Measurements from ENCODE around the gene SAYSD1. TPM values are rescaled to one million over a fixed set of nuclear protein-coding genes. Genes with fewer than 3 reads are reported as not detected.

The SAYSD1 gene
- total RNA-seq, 1 donor from 2014 or later: 8.2 TPM

- Histone ChIP-seq H3K4me3 (no peak overlapping the region), H3F3A (ENCODE audit: low read depth) (peaks cover 15% of the 10 kb centered on the region), H3K27me3 (no peaks in the 10 kb centered on the region), H3K36me3 (no peaks in the 10 kb centered on the region), H2AFZ (replicated peaks) (no peak overlapping the region), H3K4me1 (peaks cover 17% of the 10 kb centered on the region), H3K4me2 (no peak overlapping the region), H4K20me1 (ENCODE audit: low read depth) (peaks cover 17% of the 10 kb centered on the region), H3K27ac (no peak overlapping the region), H3K9ac (no peak overlapping the region), H3K79me2 (ENCODE audit: low read depth) (no peaks in the 10 kb centered on the region), H3K9me3 (ENCODE audit: low read depth) (no peaks in the 10 kb centered on the region)
- Mint-ChIP-seq H3K4me1 (peaks cover 27% of the 10 kb centered on the region), H3K4me3 (no peak overlapping the region), H3K9me3 (no peaks in the 10 kb centered on the region), H3K36me3 (no peaks in the 10 kb centered on the region), H3K27me3 (ENCODE audit: insufficient read depth, low read depth) (peaks cover 13% of the 10 kb centered on the region), H3K27ac (no peak overlapping the region)
- no peak for TF ChIP-seq EZH2 (IDR thresholded peaks at IDR 0.05)
- TF ChIP-seq EZH2phosphoT487 (IDR thresholded peaks at IDR 0.05): no peak
- TF ChIP-seq CTCF (IDR thresholded peaks at IDR 0.05): no peak
- no peak for DNase-seq (ENCODE audit: low spot score)
These were observed 30.5 kb downstream of the SAYSD1 start for GRCh38 chr6:39084506-39084905.

GRCh38 chr6:39083231-39083634 is 31.8 kb downstream of the SAYSD1 start:
- Histone ChIP-seq H3K27ac (no peak overlapping the region), H3K9ac (no peak overlapping the region), H3K4me3 (no peak overlapping the region), H3K36me3 (no peaks in the 10 kb centered on the region), H3K4me1 (peaks cover 8% of the 10 kb centered on the region), H3K4me2 (no peak overlapping the region), H3K27me3 (no peaks in the 10 kb centered on the region), H3F3A (ENCODE audit: low read depth) (peaks cover 6% of the 10 kb centered on the region), H4K20me1 (ENCODE audit: low read depth) (peaks cover 9% of the 10 kb centered on the region), H3K79me2 (ENCODE audit: low read depth) (no peaks in the 10 kb centered on the region), H2AFZ (replicated peaks) (no peak overlapping the region), H3K9me3 (ENCODE audit: low read depth) (no peaks in the 10 kb centered on the region)
- Mint-ChIP-seq H3K27me3 (ENCODE audit: insufficient read depth, low read depth) (peaks cover 13% of the 10 kb centered on the region), H3K36me3 (no peaks in the 10 kb centered on the region), H3K27ac (no peak overlapping the region), H3K4me3 (no peak overlapping the region), H3K4me1 (peaks cover 14% of the 10 kb centered on the region), H3K9me3 (no peaks in the 10 kb centered on the region)
- DNase-seq (ENCODE audit: low spot score): no peak
- no peak for TF ChIP-seq EZH2phosphoT487 (IDR thresholded peaks at IDR 0.05)
- TF ChIP-seq EZH2 (IDR thresholded peaks at IDR 0.05): no peak
- TF ChIP-seq CTCF (IDR thresholded peaks at IDR 0.05): no peak

- H3K27me3 ChIP-seq: no peaks in the 10 kb centered on the region
- H3K9me3 Mint-ChIP-seq: no peaks in the 10 kb centered on the region
- H3K4me3 Mint-ChIP-seq: no peak overlapping the region
These were observed 32.7 kb downstream of the SAYSD1 start for GRCh38 chr6:39082310-39082709.

More at GRCh38 chr6:39082310-39082709, 32.7 kb downstream of the SAYSD1 start:
- Histone ChIP-seq H3K79me2 (ENCODE audit: low read depth) (no peaks in the 10 kb centered on the region), H4K20me1 (ENCODE audit: low read depth) (peaks cover 6% of the 10 kb centered on the region), H2AFZ (replicated peaks) (no peak overlapping the region), H3K9ac (no peak overlapping the region), H3K9me3 (ENCODE audit: low read depth) (no peaks in the 10 kb centered on the region), H3K36me3 (no peaks in the 10 kb centered on the region), H3K4me1 (no peaks in the 10 kb centered on the region), H3K4me3 (no peak overlapping the region), H3F3A (ENCODE audit: low read depth) (no peaks in the 10 kb centered on the region), H3K27ac (no peak overlapping the region), H3K4me2 (no peak overlapping the region)
- Mint-ChIP-seq H3K36me3 (no peaks in the 10 kb centered on the region), H3K27ac (no peak overlapping the region), H3K4me1 (peaks cover 6% of the 10 kb centered on the region), H3K27me3 (ENCODE audit: insufficient read depth, low read depth) (peaks cover 13% of the 10 kb centered on the region)
- TF ChIP-seq EZH2 (IDR thresholded peaks at IDR 0.05): no peak
- no peak for TF ChIP-seq CTCF (IDR thresholded peaks at IDR 0.05)
- TF ChIP-seq EZH2phosphoT487 (IDR thresholded peaks at IDR 0.05): no peak
- DNase-seq (ENCODE audit: low spot score): no peak

Measured in neural progenitor cell (in vitro differentiated cells).